Uterus (tissue), 4 donors: ENCODE data around the gene RGS7. TPM values are rescaled to one million over a fixed set of nuclear protein-coding genes. Genes with fewer than 3 reads are reported as not detected.

Experiments used
- DNase-seq, 2 donors: peaks; one replicate each; pipeline ENCODE4 v3.0.0-alpha.2; 2019 to 2020
- H3K27ac ChIP-seq, 2 donors: fragments of 200-600 bp; sonication (generic); 1 replicate in 1 of 2; 2 replicates in 1 of 2; pipeline ENCODE4 v1.5.1; 2016 to 2018
- H3K27me3 ChIP-seq, 2 donors: fragments of 200-600 bp; sonication (generic); one replicate each; pipeline ENCODE4 v1.5.1; 2018 to 2019; ENCODE audit warnings: control low read depth in 1 of 2
- H3K36me3 ChIP-seq, 2 donors: fragments of 200-600 bp; sonication (generic); one replicate each; pipeline ENCODE4 v1.5.1; 2019; ENCODE audit warnings: control low read depth in 1 of 2
- H3K4me1 ChIP-seq, 2 donors: fragments of 200-600 bp; sonication (generic); one replicate each; pipeline ENCODE4 v1.5.1; 2018 to 2019; ENCODE audit warnings: control low read depth in 1 of 2
- H3K4me3 ChIP-seq, 2 donors: fragments of 200-600 bp; sonication (generic); 1 replicate in 1 of 2; 2 replicates in 1 of 2; pipeline ENCODE4 v1.5.1; 2018 to 2019; ENCODE audit warnings: mild to moderate bottlenecking in 1 of 2
- H3K9me3 ChIP-seq, 2 donors: fragments of 200-600 bp; sonication (generic); one replicate each; pipeline ENCODE4 v1.5.1; 2019; ENCODE audit warnings: control low read depth in 1 of 2
- CTCF ChIP-seq, 4 experiments: fragments of 200-600 bp in 2 of 4; fragments of 450-650 bp in 2 of 4; sonication (generic) in 2 of 4; IDR thresholded peaks; one replicate each; pipeline ENCODE4 v1.5.1; 2016 to 2019; ENCODE audit warnings: antibody characterized with exemption in 4 of 4, mild to moderate bottlenecking in 2 of 4, moderate library complexity in 1 of 4
- POLR2A ChIP-seq, 2 donors: fragments of 450-650 bp; IDR thresholded peaks; one replicate each; pipeline ENCODE4 v1.6.1; 2016; ENCODE audit warnings: antibody characterized with exemption in 2 of 2, mild to moderate bottlenecking in 1 of 2, moderate library complexity in 1 of 2
- intact Hi-C: fragments of 100-400 bp; cut with DNase I; formaldehyde crosslinking; loops from one replicate; pipeline ENCODE4 v1.15.1; 2023; ENCODE audit warnings: low total_unique reads
- total RNA-seq, 4 donors: library from RNA; depleted of rRNA in 3 of 4; stranded (reverse); fragments of >200 nt in 3 of 4; gene quantifications; one replicate each; pipeline versions ENCODE4 v1.1.0 to v1.2.4, GENCODE V29; 2014 to 2023
- donor health status: DM: yes; HTN: yes; CAD: no.

Gene RGS7
- total RNA-seq, 4 donors from 2014 or later = 0.62 TPM; not detected in 3

- intact Hi-C loops = no loop called here
- Histone ChIP-seq H3K4me1 (no peaks in the 10 kb centered on the region), H3K36me3 (no peaks in the 10 kb centered on the region), H3K27me3 (no peaks in the 10 kb centered on the region), H3K4me3 (no peak overlapping the region), H3K9me3 (peaks cover 0 to 3% of the 10 kb centered on the region in 2 donors), H3K27ac (no peak overlapping the region)
- TF ChIP-seq CTCF (IDR thresholded peaks at IDR 0.05) (no peak), POLR2A (IDR thresholded peaks at IDR 0.05) (no peak)
- no peak for DNase-seq
Measured at GRCh38 chr1:241250465-241250864, 106.5 kb downstream of the RGS7 start.

- intact Hi-C loops = no loop called here
Measured at GRCh38 chr1:241240069-241240468, 116.9 kb downstream of the RGS7 start.

GRCh38 chr1:241237873-241238272 lies 119.1 kb downstream of the RGS7 start:
- Histone ChIP-seq H3K27me3 (no peaks in the 10 kb centered on the region), H3K4me3 (no peak overlapping the region), H3K36me3 (no peaks in the 10 kb centered on the region), H3K9me3 (no peaks in the 10 kb centered on the region), H3K4me1 (no peaks in the 10 kb centered on the region), H3K27ac (no peak overlapping the region)
- no peak for DNase-seq
- intact Hi-C loops = no loop called here
- no peak for TF ChIP-seq POLR2A (IDR thresholded peaks at IDR 0.05)

More at GRCh38 chr1:241240069-241240468, 116.9 kb downstream of the RGS7 start:
- no peak for TF ChIP-seq CTCF (IDR thresholded peaks at IDR 0.05)
- TF ChIP-seq POLR2A (IDR thresholded peaks at IDR 0.05) = no peak
- no peak for DNase-seq
- no peaks in the 10 kb centered on the region for H3K4me1 ChIP-seq
- no peaks in the 10 kb centered on the region for H3K36me3 ChIP-seq
- no peak overlapping the region for H3K27ac ChIP-seq
- H3K4me3 ChIP-seq = no peak overlapping the region
- no peaks in the 10 kb centered on the region for H3K9me3 ChIP-seq
- H3K27me3 ChIP-seq = no peaks in the 10 kb centered on the region

DNA sequence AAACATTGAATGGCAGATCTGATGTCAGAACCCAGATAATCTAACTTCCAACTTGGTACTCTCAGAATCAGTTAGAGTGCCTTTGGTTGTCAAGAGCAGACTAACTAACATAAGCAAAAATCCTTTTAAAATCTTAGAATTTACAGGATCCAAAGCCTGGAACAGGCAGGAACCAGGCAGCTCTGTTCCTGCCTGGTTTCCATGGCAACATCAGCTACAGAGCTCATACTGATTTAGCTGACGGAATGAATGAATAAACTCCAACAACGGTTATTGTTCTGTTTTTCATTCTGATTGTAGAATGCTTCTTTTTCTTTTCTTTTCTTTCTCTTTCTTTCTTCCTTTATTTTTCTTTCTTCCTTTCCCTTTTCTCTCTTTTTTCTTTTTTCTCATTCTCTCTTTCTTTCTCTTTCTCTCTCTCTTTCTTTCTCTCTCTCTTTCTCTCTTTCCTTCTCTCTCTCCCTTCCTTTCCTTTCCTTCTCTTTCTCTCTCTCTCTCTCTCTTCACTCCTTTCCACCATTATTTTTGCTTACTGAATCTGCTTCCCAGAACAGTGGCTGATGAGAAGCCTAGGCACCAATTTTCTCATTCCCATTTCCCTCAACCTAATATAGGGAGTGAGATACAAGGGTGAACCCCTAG lies 121.6 kb downstream of the RGS7 start:
- H3K27me3 ChIP-seq = no peaks in the 10 kb centered on the region
- TF ChIP-seq CTCF (IDR thresholded peaks at IDR 0.05) = no peak
- TF ChIP-seq POLR2A (IDR thresholded peaks at IDR 0.05) = no peak
- H3K4me3 ChIP-seq = no peak overlapping the region
- no peaks in the 10 kb centered on the region for H3K9me3 ChIP-seq
- no peak overlapping the region for H3K27ac ChIP-seq
- no peaks in the 10 kb centered on the region for H3K36me3 ChIP-seq
- intact Hi-C loops = no loop called here
- no peak for DNase-seq
- H3K4me1 ChIP-seq = no peaks in the 10 kb centered on the region

DNA sequence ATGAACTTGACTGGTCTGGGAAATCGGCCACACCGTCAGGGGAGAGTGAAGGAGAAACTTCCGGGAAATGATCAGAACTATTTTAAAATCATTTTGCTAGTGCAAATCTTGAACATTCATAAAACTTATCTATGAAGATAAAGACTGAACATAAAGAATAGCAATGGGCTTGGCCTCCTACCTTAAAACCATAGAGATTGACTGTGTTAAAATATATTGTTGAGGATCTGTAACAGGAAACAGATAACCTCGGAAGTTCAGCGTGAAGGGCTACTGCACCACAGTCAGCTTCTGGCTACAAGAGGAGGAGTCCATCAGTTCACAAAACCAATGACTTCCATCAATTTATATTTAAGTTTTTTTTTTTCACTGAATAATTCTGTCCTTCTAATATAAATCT lies 127.3 kb downstream of the RGS7 start:
- Histone ChIP-seq H3K4me1 (no peaks in the 10 kb centered on the region), H3K9me3 (no peaks in the 10 kb centered on the region), H3K27me3 (no peaks in the 10 kb centered on the region), H3K36me3 (no peaks in the 10 kb centered on the region), H3K27ac (no peak overlapping the region), H3K4me3 (no peak overlapping the region)
- no peak for DNase-seq
- TF ChIP-seq POLR2A (IDR thresholded peaks at IDR 0.05) (no peak), CTCF (IDR thresholded peaks at IDR 0.05) (no peak)
- intact Hi-C loops = no loop called here

GRCh38 chr1:241229216-241229615 lies 127.8 kb downstream of the RGS7 start:
- Histone ChIP-seq H3K36me3 (no peaks in the 10 kb centered on the region), H3K9me3 (no peaks in the 10 kb centered on the region), H3K4me1 (no peaks in the 10 kb centered on the region), H3K4me3 (no peak overlapping the region), H3K27me3 (no peaks in the 10 kb centered on the region), H3K27ac (no peak overlapping the region)
- TF ChIP-seq CTCF (IDR thresholded peaks at IDR 0.05) = no peak
- intact Hi-C loops = no loop called here
- DNase-seq = no peak
